Measurements from ENCODE around the gene SLC39A11.

The SLC39A11 gene

GRCh38 chr17:72609501-72609900 is 483.0 kb downstream of the SLC39A11 start:
- no peak for DNase-seq (ENCODE audit: low read depth in 2 of 3, low spot score in 1 of 3)

GRCh38 chr17:72608436-72608835 is 484.1 kb downstream of the SLC39A11 start:
- no peak for DNase-seq (ENCODE audit: low read depth in 2 of 3, low spot score in 1 of 3)

DNA sequence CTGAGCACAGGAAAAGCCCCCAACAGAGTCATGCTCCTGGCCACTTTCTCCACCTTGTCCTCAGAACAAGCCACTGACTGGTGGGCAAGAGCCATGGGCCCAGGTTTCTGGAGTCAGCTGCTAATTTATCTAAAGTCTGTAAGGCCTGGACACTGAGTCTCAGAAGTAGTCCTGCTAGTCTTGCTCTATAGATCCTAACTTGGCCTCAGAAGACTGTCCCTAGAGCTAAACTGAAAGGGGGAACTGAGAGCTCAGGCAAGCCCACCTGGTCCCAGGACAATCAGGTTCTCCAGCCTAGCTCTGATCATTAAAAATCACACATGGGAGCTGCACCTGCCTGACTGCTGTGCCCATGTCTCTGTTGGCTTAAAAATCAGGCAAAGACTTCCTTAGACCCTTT is 485.8 kb downstream of the SLC39A11 start:
- no peak for DNase-seq (ENCODE audit: low read depth in 2 of 3, low spot score in 1 of 3)

DNA sequence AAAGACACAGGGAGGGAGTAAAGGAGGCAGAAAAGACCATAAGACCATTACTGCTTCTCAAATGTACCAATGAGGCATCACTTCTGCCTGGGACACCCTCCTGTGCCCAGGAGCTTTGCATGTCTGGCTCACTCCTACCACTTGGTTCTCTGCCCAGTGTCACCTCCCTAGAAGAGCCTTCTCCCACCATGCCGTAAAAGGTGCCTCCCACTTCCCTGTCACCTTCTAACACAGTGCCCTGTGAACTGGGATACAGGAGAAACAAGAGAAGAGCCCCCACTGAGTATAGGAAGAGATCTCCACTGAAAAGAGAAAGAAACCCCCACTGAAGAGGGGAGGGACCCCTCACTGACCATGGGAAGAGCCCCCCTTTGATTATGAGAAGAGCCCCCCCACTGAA is 486.9 kb downstream of the SLC39A11 start:
- DNase-seq (ENCODE audit: low read depth in 2 of 3, low spot score in 1 of 3), result no peak

GRCh38 chr17:72604518-72604917 is 488.0 kb downstream of the SLC39A11 start:
- DNase-seq (ENCODE audit: low read depth in 2 of 3, low spot score in 1 of 3), result no peak

DNA sequence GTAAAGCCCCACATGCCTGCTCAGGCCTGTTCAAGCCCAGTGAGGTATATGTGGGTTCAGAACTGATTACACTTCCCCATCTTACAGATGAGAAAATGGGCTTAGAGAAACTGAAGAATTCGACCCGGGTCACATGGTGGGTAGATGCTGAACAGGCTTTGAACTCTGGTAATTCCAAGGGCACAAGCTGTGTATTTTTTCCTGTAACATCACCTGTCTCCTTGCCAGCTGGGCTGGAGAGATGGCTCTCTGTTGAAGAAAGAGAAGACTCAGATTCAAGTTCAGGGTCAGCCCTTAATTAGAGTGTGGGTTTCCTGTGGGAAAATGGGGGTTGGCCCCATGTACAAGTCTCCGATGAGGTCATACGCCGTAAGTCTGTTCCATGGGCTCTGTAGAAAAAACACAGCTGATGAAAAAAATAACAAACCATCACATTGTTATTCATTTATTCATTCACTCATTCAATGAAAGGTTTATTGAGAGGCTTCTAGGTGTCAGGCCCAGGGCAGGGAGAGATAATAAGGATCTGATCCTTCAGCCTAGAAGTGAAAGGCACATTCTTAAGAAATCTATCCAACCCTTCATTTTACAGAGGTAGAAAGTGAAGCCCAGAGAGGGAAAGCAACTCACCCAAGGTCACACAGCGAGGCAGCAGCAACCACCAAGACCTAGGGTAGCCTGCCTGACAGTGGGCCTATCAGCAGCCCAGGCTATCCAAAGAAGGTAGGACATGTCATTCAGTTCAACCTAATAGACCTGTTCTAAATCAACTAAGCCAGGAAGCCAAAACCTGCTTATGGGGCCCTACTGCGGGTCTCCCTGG is 488.9 kb downstream of the SLC39A11 start:
- DNase-seq (ENCODE audit: low read depth in 2 of 3, low spot score in 1 of 3), result no peak

- no peak for DNase-seq (ENCODE audit: low read depth in 2 of 3, low spot score in 1 of 3)
These were observed 489.7 kb downstream of the SLC39A11 start for GRCh38 chr17:72602517-72603419.

DNA sequence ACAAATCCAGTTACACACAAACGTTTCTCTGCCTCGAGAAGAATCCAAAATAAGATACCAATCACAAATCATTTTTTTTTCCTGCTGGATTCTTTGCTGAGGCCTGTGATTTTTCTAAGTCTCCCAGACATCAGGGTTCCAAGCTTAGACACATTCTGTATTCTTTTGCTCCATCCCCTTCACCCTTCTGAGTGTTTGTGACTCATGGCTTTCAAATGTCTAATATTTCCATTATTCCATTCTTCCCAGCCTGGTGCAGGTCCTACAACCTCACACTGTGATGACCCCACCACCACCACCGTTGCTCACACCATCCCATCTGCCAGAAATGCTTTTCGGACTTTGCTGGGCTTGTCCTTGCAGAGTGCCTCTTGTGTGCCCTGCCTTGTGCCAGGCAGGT is 491.6 kb downstream of the SLC39A11 start:
- no peak for DNase-seq (ENCODE audit: low read depth in 2 of 3, low spot score in 1 of 3)

GRCh38 chr17:72599891-72600290 is 492.6 kb downstream of the SLC39A11 start:
- no peak for DNase-seq (ENCODE audit: low read depth in 2 of 3, low spot score in 1 of 3)

GRCh38 chr17:72598695-72599094 is 493.8 kb downstream of the SLC39A11 start:
- no peak for DNase-seq (ENCODE audit: low read depth in 2 of 3, low spot score in 1 of 3)

GRCh38 chr17:72597354-72598087 is 495.0 kb downstream of the SLC39A11 start:
- DNase-seq (ENCODE audit: low read depth in 2 of 3, low spot score in 1 of 3), result no peak

Measured in stimulated activated CD4-positive, alpha-beta T cell treated with anti-CD3 and anti-CD28 coated beads, Interleukin-12 subunit alpha, Interleukin-12 subunit beta, amount 100 ng/mL, for 48 hours (primary cell).